Stomach smooth muscle (tissue), 2 donors: ENCODE measurements around the gene AKAP11.

ENCODE experiments used
- H3K27ac ChIP-seq: one replicate; pipeline ENCODE4 v1.7.0; 2013; ENCODE audit warnings: mild to moderate bottlenecking, low read length, inconsistent platforms
- H3K27me3 ChIP-seq, 2 donors: one replicate each; pipeline ENCODE4 v1.7.0; 2013; ENCODE audit warnings: low read length in 2 of 2; ENCODE audit not compliant: insufficient read depth in 2 of 2, control insufficient read depth in 1 of 2
- H3K36me3 ChIP-seq, 2 donors: one replicate each; pipeline ENCODE4 v1.7.0; 2013; ENCODE audit warnings: low read length in 2 of 2; ENCODE audit not compliant: control insufficient read depth in 2 of 2, insufficient read depth in 2 of 2
- H3K4me1 ChIP-seq: one replicate; pipeline ENCODE4 v1.7.0; 2013; ENCODE audit warnings: low read length; ENCODE audit not compliant: control insufficient read depth, insufficient read depth
- H3K4me3 ChIP-seq, 2 donors: one replicate each; pipeline ENCODE4 v1.7.0; 2013; ENCODE audit warnings: low read length in 2 of 2
- H3K9ac ChIP-seq, 2 donors: one replicate each; pipeline ENCODE4 v1.7.0; 2013; ENCODE audit warnings: low read length in 2 of 2, mild to moderate bottlenecking in 1 of 2
- H3K9me3 ChIP-seq, 2 donors: one replicate each; pipeline ENCODE4 v1.7.0; 2013; ENCODE audit warnings: low read length in 2 of 2; ENCODE audit not compliant: control insufficient read depth in 2 of 2
- donor health status: healthy.
- donor health status: Pancreatic carcinoma.

Gene AKAP11

GRCh38 chr13:42305503-42305902 lies 33.6 kb downstream of the AKAP11 start:
- peaks cover 22 to 33% of the 10 kb centered on the region in 2 donors for H3K36me3 ChIP-seq
- no peak overlapping the region for H3K4me3 ChIP-seq
- no peaks in the 10 kb centered on the region for H3K27me3 ChIP-seq
- H3K27ac ChIP-seq, result no peak overlapping the region
- no peaks in the 10 kb centered on the region for H3K4me1 ChIP-seq
- no peaks in the 10 kb centered on the region for H3K9me3 ChIP-seq
- H3K9ac ChIP-seq, result no peak overlapping the region

DNA sequence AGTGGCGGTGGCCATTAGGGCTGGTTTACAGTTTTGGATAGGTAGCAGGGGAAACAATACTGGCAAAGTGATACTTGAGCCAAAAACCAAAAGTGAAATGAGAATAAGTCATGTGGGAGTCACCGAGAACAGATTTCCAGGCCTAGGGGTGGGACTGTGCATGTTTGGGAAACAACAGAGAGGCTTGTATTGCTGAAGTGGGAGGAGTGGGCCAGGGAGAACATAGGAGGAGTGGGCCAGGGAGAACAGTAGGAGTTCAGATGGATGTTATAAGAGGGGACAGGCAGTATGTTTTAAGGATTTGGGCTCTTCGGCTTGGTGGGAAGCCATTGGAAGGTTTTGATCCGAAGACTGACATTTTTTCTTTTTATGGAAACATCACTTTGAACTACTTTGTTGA lies 35.5 kb downstream of the AKAP11 start:
- H3K9ac ChIP-seq, result no peak overlapping the region
- no peaks in the 10 kb centered on the region for H3K4me1 ChIP-seq
- H3K36me3 ChIP-seq, result peaks cover 11 to 16% of the 10 kb centered on the region in 2 donors
- no peaks in the 10 kb centered on the region for H3K9me3 ChIP-seq
- H3K27me3 ChIP-seq, result no peaks in the 10 kb centered on the region
- no peak overlapping the region for H3K4me3 ChIP-seq
- no peak overlapping the region for H3K27ac ChIP-seq

- H3K27ac ChIP-seq, result no peak overlapping the region
- no peak overlapping the region for H3K9ac ChIP-seq
- H3K36me3 ChIP-seq, result peaks cover 11 to 18% of the 10 kb centered on the region in 2 donors
Measured at GRCh38 chr13:42312817-42313431, 41.0 kb downstream of the AKAP11 start.

GRCh38 chr13:42318570-42318969 lies 46.6 kb downstream of the AKAP11 start:
- no peak overlapping the region for H3K9ac ChIP-seq
- H3K27ac ChIP-seq, result no peak overlapping the region
- no peaks in the 10 kb centered on the region for H3K27me3 ChIP-seq
- H3K4me3 ChIP-seq, result no peak overlapping the region
- H3K9me3 ChIP-seq, result no peaks in the 10 kb centered on the region
- no peaks in the 10 kb centered on the region for H3K4me1 ChIP-seq
- H3K36me3 ChIP-seq, result peaks cover 3 to 12% of the 10 kb centered on the region in 2 donors

More at GRCh38 chr13:42312817-42313431, 41.0 kb downstream of the AKAP11 start:
- H3K9me3 ChIP-seq, result no peaks in the 10 kb centered on the region
- H3K27me3 ChIP-seq, result no peaks in the 10 kb centered on the region
- no peak overlapping the region for H3K4me3 ChIP-seq
- no peaks in the 10 kb centered on the region for H3K4me1 ChIP-seq

DNA sequence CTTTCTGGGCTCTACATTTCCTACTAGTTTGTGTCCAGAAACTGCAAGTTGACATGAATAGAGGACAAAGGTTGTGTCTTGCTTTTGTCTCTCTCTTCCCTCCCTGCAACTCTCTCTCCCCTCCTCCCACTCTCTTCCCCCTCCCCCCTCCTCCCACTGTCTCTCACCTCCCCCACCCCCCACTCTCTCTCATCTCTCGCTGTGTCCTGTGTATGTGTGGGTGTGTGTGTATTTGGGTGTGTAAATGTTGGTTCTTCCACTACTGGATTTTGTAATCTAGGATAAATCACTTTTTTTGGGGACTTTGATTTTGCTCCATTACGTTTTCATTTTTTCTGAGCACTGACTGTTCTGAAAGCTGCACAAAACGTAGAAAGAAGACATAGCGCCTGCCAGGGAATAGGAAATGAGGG lies 48.4 kb downstream of the AKAP11 start:
- H3K4me3 ChIP-seq, result no peak overlapping the region
- H3K27ac ChIP-seq, result no peak overlapping the region
- H3K9ac ChIP-seq, result no peak overlapping the region
- H3K4me1 ChIP-seq, result no peaks in the 10 kb centered on the region
- H3K27me3 ChIP-seq, result no peaks in the 10 kb centered on the region
- H3K36me3 ChIP-seq, result peaks cover 3 to 6% of the 10 kb centered on the region in 2 donors
- no peaks in the 10 kb centered on the region for H3K9me3 ChIP-seq

DNA sequence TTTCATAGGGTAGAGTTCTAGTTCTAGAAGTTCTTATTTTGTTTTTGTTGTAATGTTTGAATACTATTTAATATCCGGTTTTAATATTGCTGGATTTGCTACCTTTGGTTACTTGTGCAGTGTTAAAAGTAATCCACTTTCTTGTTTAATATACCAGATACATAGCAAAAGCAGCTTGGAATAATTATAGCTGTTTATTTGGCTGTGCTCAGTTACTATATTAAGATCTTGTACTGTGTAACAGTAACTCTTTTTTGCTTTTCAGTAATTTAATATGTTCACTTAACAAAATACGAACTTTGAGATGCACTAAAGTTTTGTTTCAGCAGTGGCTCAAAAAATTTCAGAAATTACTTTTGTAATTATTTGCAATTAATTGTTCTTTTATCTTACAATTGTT lies 50.9 kb downstream of the AKAP11 start:
- H3K27me3 ChIP-seq, result no peaks in the 10 kb centered on the region
- no peak overlapping the region for H3K4me3 ChIP-seq
- peaks cover 0 to 3% of the 10 kb centered on the region in 2 donors for H3K36me3 ChIP-seq
- no peaks in the 10 kb centered on the region for H3K4me1 ChIP-seq
- no peaks in the 10 kb centered on the region for H3K9me3 ChIP-seq
- H3K27ac ChIP-seq, result no peak overlapping the region
- H3K9ac ChIP-seq, result no peak overlapping the region

GRCh38 chr13:42324704-42325103 lies 52.8 kb downstream of the AKAP11 start:
- no peak overlapping the region for H3K4me3 ChIP-seq
- no peaks in the 10 kb centered on the region for H3K4me1 ChIP-seq
- H3K27ac ChIP-seq, result no peak overlapping the region
- H3K9me3 ChIP-seq, result no peaks in the 10 kb centered on the region
- no peaks in the 10 kb centered on the region for H3K36me3 ChIP-seq
- no peaks in the 10 kb centered on the region for H3K27me3 ChIP-seq
- H3K9ac ChIP-seq, result no peak overlapping the region

- Histone ChIP-seq H3K36me3 (no peaks in the 10 kb centered on the region), H3K9me3 (no peaks in the 10 kb centered on the region), H3K27me3 (no peaks in the 10 kb centered on the region), H3K4me1 (no peaks in the 10 kb centered on the region), H3K4me3 (no peak overlapping the region), H3K27ac (no peak overlapping the region), H3K9ac (no peak overlapping the region)
Measured at GRCh38 chr13:42327725-42328124, 55.8 kb downstream of the AKAP11 start.

DNA sequence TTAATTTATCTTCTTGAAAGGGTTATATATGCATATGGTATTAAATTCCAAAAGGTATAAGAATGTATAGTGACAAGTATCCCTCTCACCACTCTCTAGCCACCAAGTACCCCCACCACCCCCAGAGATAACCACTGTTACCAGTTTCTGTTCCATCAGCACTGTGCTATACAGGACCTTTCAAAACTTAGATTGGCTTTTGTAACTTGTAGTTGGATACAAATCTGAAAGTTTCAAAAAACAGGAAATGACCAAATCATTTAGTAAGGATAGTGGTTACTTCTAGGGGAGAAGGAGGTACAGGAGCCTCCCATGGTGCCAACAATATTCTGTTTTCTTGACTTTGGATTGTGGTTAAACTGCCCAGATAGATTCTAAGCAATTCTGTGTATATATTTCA lies 56.7 kb downstream of the AKAP11 start:
- Histone ChIP-seq H3K4me3 (no peak overlapping the region), H3K4me1 (no peaks in the 10 kb centered on the region), H3K27ac (no peak overlapping the region), H3K36me3 (no peaks in the 10 kb centered on the region), H3K27me3 (no peaks in the 10 kb centered on the region), H3K9me3 (no peaks in the 10 kb centered on the region), H3K9ac (no peak overlapping the region)

GRCh38 chr13:42329239-42329638 lies 57.3 kb downstream of the AKAP11 start:
- Histone ChIP-seq H3K27ac (no peak overlapping the region), H3K4me1 (no peaks in the 10 kb centered on the region), H3K27me3 (no peaks in the 10 kb centered on the region), H3K9ac (no peak overlapping the region), H3K4me3 (no peak overlapping the region), H3K36me3 (no peaks in the 10 kb centered on the region), H3K9me3 (no peaks in the 10 kb centered on the region)

- Histone ChIP-seq H3K4me1 (no peaks in the 10 kb centered on the region), H3K9ac (no peak overlapping the region), H3K27ac (no peak overlapping the region), H3K4me3 (no peak overlapping the region), H3K9me3 (no peaks in the 10 kb centered on the region), H3K36me3 (no peaks in the 10 kb centered on the region), H3K27me3 (no peaks in the 10 kb centered on the region)
Measured at GRCh38 chr13:42331009-42331408, 59.1 kb downstream of the AKAP11 start.
